ENCODE data around the gene FBXO28.

GRCh38 chr1:224141693-224142092, 27.8 kb downstream of the FBXO28 start:
- no peak for TF ChIP-seq CTCF (IDR thresholded peaks at IDR 0.05; ENCODE audit: poor library complexity)
- no peak for TF ChIP-seq EZH2 (IDR thresholded peaks at IDR 0.05; ENCODE audit: borderline replicate concordance)
- no peak for TF ChIP-seq EZH2phosphoT487 (IDR thresholded peaks at IDR 0.05; ENCODE audit: low read depth, severe bottlenecking, unreplicated experiment)

All from hepatocyte (in vitro differentiated cells).